Thyroid gland (tissue), 4 donors: Measurements from ENCODE around the gene CACNA1S. TPM values are rescaled to one million over a fixed set of nuclear protein-coding genes. Genes with fewer than 3 reads are reported as not detected.

ENCODE experiments used
- DNase-seq, 2 donors: peaks; one replicate each; pipeline ENCODE4 v3.0.0-alpha.2; 2019
- H3K27ac ChIP-seq, 3 donors: fragments of 200-600 bp; sonication (generic); 1 replicate in 2 of 3; 2 replicates in 1 of 3; pipeline ENCODE4 v1.5.1; 2016 to 2019; ENCODE audit warnings: mild to moderate bottlenecking in 1 of 3, moderate library complexity in 1 of 3
- H3K27me3 ChIP-seq: fragments of 200-600 bp; sonication (generic); one replicate; pipeline ENCODE4 v1.5.1; 2019
- H3K36me3 ChIP-seq, 2 donors: fragments of 200-600 bp; sonication (generic); one replicate each; pipeline ENCODE4 v1.5.1; 2016 to 2019
- H3K4me1 ChIP-seq, 2 donors: fragments of 200-600 bp; sonication (generic); one replicate each; pipeline ENCODE4 v1.5.1; 2017 to 2019
- H3K4me3 ChIP-seq, 3 donors: fragments of 200-600 bp; sonication (generic); replicated peaks in 1 of 3; 1 replicate in 2 of 3; 2 replicates in 1 of 3; pipeline ENCODE4 v1.5.1; 2016; ENCODE audit warnings: mild to moderate bottlenecking in 1 of 3
- H3K9me3 ChIP-seq: fragments of 200-600 bp; sonication (generic); one replicate; pipeline ENCODE4 v1.5.1; 2017
- POLR2A ChIP-seq, 2 donors: fragments of 450-650 bp; IDR thresholded peaks; one replicate each; pipeline ENCODE4 v1.6.1; 2017; ENCODE audit warnings: antibody characterized with exemption in 2 of 2, mild to moderate bottlenecking in 2 of 2, moderate library complexity in 1 of 2
- WGBS, 2 donors: methylation state at CpG; one replicate each; pipeline ENCODE4 v1.1.5; 2017; 5-methylcytosine and 5-hydroxymethylcytosine counted together
- intact Hi-C: fragments of 100-400 bp; cut with DNase I; formaldehyde crosslinking; loops from one replicate; pipeline ENCODE4 v1.15.1; 2023
- total RNA-seq, 4 donors: library from RNA; depleted of rRNA; stranded (reverse); fragments of >200 nt; gene quantifications; one replicate each; pipeline ENCODE4 v1.2.3, GENCODE V29; 2016
- TF ChIP-seq, protein P1 (sequence below), 6 experiments: fragments of 200-600 bp in 3 of 6; fragments of 450-650 bp in 3 of 6; sonication (generic) in 3 of 6; IDR thresholded peaks; one replicate each; pipeline ENCODE4 v1.5.1; 2016 to 2019; ENCODE audit warnings: antibody characterized with exemption in 6 of 6, mild to moderate bottlenecking in 2 of 6, inconsistent platforms in 1 of 6, moderate library complexity in 1 of 6

CACNA1S gene
- total RNA-seq, 4 donors from 2014 or later = not detected

DNA sequence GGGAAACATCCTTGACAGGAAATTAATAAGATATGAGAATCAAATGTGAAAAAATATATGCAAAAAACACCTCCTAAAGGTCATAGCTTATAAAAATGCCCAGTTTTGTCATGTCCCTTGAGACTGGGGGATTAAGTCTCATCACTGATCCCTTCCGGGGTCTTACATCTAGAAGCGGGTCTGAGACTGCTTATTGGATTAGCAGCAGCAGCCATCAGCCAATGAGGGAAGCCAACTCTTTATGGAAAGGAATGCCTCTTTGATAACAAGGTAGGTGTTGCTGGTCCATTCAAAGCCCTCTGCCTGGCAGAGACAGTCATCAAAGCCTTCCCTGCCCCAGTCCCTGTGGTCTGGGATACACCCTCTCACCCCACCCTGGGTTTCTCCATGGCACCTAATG, 3.9 kb upstream of the CACNA1S start:
- H3K4me3 ChIP-seq = no peak overlapping the region
- intact Hi-C loops = no loop called here
- H3K9me3 ChIP-seq = no peaks in the 10 kb centered on the region
- H3K36me3 ChIP-seq = no peaks in the 10 kb centered on the region
- H3K27ac ChIP-seq = no peak overlapping the region
- no peak for DNase-seq
- WGBS, 2 donors = 92 to 93% methylated on average over 2 of the region's 2 CpGs
- TF ChIP-seq, protein P1, sequence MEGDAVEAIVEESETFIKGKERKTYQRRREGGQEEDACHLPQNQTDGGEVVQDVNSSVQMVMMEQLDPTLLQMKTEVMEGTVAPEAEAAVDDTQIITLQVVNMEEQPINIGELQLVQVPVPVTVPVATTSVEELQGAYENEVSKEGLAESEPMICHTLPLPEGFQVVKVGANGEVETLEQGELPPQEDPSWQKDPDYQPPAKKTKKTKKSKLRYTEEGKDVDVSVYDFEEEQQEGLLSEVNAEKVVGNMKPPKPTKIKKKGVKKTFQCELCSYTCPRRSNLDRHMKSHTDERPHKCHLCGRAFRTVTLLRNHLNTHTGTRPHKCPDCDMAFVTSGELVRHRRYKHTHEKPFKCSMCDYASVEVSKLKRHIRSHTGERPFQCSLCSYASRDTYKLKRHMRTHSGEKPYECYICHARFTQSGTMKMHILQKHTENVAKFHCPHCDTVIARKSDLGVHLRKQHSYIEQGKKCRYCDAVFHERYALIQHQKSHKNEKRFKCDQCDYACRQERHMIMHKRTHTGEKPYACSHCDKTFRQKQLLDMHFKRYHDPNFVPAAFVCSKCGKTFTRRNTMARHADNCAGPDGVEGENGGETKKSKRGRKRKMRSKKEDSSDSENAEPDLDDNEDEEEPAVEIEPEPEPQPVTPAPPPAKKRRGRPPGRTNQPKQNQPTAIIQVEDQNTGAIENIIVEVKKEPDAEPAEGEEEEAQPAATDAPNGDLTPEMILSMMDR (IDR thresholded peaks at IDR 0.05) = no peak
- TF ChIP-seq POLR2A (IDR thresholded peaks at IDR 0.05) = no peak
- H3K4me1 ChIP-seq = peaks cover 0 to 4% of the 10 kb centered on the region in 2 donors
- no peaks in the 10 kb centered on the region for H3K27me3 ChIP-seq

DNA sequence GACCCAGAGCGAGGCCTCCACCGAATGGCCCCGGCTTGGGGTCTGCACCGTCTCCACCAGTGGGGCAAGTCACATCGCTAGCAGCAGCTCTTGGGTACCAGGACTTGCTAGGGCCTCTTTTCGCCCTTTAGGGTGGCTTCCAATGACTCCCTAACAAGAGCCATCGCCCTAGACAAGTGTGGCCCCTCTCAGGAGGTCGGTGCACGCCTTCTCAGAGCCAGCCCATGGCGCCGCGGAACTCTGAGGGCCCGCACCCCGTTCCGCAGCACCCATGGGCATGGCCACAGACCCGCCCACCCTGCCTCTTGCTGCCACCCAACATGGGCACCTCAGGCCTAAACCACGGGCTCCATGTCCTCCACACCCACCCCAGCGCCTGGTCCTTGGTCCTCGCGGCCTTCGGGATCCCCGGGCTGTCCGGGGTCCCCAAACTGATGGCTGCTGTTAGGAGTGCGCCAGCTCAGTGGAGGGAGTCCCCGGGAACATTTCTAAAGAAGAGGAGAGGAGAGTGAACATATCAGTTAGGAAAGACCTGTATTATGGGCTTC, 3.2 kb upstream of the CACNA1S start:
- Histone ChIP-seq H3K27ac (no peak overlapping the region), H3K9me3 (no peaks in the 10 kb centered on the region), H3K4me3 (no peak overlapping the region), H3K4me1 (peaks cover 0 to 4% of the 10 kb centered on the region in 2 donors), H3K36me3 (no peaks in the 10 kb centered on the region), H3K27me3 (no peaks in the 10 kb centered on the region)
- intact Hi-C loops = loop anchor here (2.0 kb wide), 1 partner anchor 141 kb away; no protein-coding TSS in a partner anchor
- 96 to 99% methylated on average over 11 to 17 of the region's 25 CpGs for WGBS, 2 donors
- TF ChIP-seq POLR2A (IDR thresholded peaks at IDR 0.05) = no peak
- TF ChIP-seq, protein P1 (IDR thresholded peaks at IDR 0.05) = no peak
- DNase-seq = no peak

DNA sequence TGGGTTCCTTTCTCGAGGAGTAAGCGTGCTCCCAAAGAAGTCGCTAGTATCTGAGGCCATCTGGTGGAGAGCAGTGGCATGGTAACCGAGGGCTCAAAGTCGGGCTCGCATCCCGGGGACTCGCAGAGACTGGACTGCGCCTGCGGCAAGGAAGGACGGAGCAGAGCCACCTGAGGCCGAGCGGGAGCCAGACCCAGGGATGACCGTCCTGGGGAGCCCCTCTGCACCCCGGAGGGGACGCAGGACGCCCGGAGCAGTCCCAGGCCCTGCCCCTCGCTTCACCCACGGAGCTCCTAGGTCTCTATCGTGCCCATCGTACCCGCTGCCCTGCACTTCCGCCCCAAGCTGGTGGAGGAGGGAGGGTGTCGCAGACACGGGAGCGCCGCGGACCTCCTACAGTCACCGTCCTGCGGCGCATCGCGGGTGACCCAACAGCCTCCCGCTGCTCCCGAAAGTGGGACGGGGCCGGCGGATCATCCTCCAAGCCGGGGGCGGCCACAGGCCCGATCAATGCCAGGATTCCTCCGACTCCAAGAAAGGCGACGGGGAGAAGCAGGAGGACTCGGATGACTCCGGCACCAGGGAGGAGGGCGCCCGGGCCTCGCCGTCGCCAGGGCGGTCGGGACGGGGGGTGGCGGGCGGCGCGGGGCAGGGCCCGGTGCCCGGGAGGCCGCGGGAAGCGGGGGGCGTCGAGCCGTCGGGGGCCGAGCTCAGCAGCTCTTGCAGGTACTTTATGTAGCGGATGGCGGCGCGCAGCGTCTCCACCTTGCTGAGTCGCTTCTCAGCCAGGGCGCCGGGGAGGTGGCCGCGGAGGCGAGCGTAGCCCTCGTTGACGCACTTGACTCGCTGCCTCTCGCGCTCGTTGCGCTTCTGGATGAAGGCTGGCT, 2.3 kb upstream of the CACNA1S start:
- H3K4me1 ChIP-seq = peaks cover 0 to 4% of the 10 kb centered on the region in 2 donors
- peak overlapping the region in 2 of 3 donors; percentile 42 to 47 for H3K4me3 ChIP-seq
- H3K36me3 ChIP-seq = no peaks in the 10 kb centered on the region
- TF ChIP-seq, protein P1 (IDR thresholded peaks at IDR 0.05) = peak; percentile 60 to 85 (median 80)
- peak in 1 of 2 donors; percentile 55 for TF ChIP-seq POLR2A (IDR thresholded peaks at IDR 0.05)
- intact Hi-C loops = loop anchor here (2.0 kb wide), 1 partner anchor 140 kb away; no protein-coding TSS in a partner anchor
- no peaks in the 10 kb centered on the region for H3K9me3 ChIP-seq
- WGBS, 2 donors = 2 to 5% methylated on average over 24 to 49 of the region's 88 CpGs
- DNase-seq = peak; percentile 89 to 93
- H3K27me3 ChIP-seq = no peaks in the 10 kb centered on the region
- H3K27ac ChIP-seq = peak overlapping the region in 1 of 3 donors; percentile 32

DNA sequence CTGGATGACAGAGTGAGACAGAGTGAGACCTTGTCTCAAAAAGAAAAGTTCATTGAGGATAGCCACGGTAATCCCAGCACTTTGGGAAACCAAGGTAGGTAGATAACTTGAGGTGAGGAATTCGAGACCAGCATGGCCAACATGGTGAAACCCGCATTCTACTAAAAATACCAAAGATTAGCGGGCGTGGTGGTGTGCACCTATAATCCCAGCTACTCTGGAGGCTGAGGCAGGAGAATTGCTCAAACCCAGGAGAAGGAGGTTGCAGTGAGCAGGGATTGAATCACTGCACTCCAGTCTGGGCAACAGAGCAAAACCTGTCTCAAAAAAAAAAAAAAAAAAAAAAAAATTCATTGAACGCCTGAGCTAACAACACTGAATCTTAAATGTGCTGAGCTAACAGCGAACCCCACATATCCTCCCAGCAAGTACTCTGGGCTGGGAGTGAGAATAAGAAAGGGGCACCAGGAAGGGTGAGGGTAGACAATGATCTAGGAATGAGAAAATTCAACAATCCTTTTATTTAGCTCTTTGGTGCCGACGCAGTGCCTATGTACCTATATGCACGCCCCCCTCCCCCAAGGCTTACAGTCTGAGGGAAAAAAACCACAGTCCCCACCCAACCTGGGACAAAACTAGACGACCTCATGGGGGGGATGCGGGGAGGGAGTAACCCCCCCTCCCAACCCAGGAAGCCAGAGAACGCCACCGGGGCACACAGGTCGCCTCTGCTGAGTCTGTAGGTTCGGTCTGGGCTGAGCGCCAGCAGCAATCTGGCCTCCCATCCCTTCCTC, 1.4 kb upstream of the CACNA1S start:
- intact Hi-C loops = loop anchor here (2.0 kb wide), 1 partner anchor 139 kb away; no protein-coding TSS in a partner anchor
- Histone ChIP-seq H3K4me1 (peaks cover 0 to 4% of the 10 kb centered on the region in 2 donors), H3K27me3 (no peaks in the 10 kb centered on the region), H3K4me3 (peak overlapping the region in 1 of 3 donors; percentile 47), H3K36me3 (no peaks in the 10 kb centered on the region), H3K9me3 (no peaks in the 10 kb centered on the region), H3K27ac (no peak overlapping the region)
- WGBS, 2 donors = 37 to 44% methylated on average over 16 to 17 of the region's 17 CpGs
- TF ChIP-seq, protein P1 (IDR thresholded peaks at IDR 0.05) = no peak
- no peak for TF ChIP-seq POLR2A (IDR thresholded peaks at IDR 0.05)
- DNase-seq = no peak
